ENCODE results near the gene DGUOK. TPM values are rescaled to one million over a fixed set of nuclear protein-coding genes. Genes with fewer than 3 reads are reported as not detected.
"Not testable (repeated sequence)": the region's sequence is repeated elsewhere in the genome, so short reads cannot be mapped to it uniquely, and the experiment has no call there.

Gene DGUOK
- polyA plus RNA-seq, 4 donors: 62.1 to 73.4 (median 65.1) TPM

DNA sequence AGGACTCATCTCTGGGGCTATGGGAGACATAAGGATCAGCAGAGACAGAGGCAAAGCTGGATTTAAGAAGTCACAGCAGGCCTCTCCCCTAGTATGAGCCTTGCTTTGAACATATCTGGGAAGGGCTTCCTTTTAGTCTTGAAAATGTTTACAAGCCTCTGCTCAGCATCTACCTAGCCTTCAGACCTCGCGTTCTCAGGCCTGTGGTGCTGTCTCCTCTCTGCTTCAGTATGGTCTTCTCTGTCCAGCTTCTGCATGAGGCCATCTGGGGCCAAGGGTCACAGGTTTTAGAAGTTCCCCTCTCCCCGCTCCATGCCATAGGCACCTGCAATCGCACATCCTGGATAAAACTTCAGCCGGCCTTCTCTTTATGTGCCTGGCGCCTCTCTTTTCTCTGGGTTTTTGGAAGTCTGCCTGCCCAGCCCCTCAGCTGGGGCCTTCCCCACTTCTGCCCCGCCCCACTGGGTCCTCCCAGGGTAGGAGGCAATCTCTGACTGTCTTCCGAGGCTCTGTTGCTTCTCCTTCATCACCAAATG is 26.8 kb upstream of the DGUOK start:
- DNase-seq (ENCODE audit: low read depth in 4 of 4, low spot score in 2 of 4): no peak

DNA sequence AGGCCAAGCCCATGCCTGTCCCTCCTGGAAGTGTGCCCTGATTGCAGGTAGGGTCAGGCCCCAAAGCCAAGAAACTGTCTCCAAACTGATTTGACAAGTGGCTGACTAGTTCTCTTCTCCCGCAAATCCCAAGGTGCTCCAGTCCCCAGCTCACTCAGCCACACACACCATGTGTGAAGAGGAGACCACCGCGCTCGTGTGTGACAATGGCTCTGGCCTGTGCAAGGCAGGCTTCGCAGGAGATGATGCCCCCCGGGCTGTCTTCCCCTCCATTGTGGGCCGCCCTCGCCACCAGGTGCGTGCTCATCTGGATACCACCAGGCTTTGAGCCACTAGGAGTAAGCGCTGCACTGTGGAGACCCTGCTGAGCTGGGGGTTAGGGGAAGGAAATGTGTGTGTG is 25.5 kb upstream of the DGUOK start:
- DNase-seq (ENCODE audit: low read depth in 4 of 4, low spot score in 2 of 4): no peak

DNA sequence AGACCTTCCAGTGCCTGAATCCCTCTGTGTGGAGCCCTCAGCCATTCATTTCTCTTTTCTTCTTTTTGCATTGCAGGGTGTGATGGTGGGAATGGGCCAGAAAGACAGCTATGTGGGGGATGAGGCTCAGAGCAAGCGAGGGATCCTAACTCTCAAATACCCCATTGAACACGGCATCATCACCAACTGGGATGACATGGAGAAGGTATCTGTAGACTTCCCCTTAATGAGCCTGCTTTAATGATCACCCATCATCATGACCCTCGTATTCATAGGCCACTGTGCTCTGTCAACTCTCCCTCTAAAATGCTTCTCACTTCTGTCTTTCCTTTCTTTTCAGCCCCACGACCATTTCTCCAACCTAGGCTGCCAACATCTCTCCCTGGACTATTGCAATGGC is 24.4 kb upstream of the DGUOK start:
- DNase-seq (ENCODE audit: low read depth in 4 of 4, low spot score in 2 of 4): no peak

DNA sequence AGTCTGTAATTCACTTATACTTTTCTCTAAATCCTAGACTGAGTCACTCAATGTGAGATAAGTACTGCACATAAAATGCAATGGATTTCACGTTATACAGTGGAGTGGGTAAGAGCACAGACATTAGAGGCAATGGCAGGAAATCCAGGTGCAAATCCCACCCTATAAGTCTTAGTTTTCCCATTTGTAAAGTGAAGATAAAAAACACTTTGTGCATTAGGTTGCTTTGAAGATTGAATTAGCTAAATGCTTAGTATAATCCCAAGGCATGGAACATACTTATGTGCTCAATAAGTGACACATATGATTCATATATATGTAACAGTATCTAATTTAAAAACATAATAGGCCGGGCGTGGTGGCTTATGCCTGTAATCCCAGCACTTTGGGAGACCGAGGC is 23.4 kb upstream of the DGUOK start:
- no peak for DNase-seq (ENCODE audit: low read depth in 4 of 4, low spot score in 2 of 4)

DNA sequence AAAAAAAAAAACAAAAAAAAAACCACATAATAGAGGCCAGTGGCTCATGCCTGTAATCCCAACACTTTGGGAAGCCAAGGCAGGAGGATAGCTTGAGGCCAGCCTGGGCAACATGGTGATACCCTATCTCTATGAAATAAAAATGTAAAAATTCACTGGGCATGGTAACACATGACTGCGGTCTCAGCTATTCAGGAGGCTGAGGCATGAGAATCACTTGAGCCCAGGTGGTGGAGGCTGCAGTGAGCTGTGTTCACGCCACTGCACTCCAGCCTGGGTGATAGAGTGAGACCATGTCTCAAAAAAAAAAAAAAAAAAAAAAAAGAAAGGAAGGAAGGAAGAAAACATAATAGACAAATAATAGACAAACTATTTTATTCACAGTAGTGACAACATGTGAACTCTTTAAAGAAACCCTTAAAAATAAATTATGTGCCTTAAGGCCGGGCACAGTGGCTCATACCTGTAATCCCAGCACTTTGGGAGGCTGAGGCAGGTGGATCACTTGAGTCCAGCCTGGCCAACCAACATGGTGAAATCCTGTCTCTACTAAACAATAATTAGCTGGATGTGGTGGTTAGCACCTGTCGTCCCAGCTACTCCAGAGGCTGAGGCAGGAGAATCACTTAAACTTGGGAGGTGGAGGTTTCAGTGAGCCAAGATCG is 22.6 kb upstream of the DGUOK start:
- DNase-seq (ENCODE audit: low read depth in 4 of 4, low spot score in 2 of 4): not testable (repeated sequence)

DNA sequence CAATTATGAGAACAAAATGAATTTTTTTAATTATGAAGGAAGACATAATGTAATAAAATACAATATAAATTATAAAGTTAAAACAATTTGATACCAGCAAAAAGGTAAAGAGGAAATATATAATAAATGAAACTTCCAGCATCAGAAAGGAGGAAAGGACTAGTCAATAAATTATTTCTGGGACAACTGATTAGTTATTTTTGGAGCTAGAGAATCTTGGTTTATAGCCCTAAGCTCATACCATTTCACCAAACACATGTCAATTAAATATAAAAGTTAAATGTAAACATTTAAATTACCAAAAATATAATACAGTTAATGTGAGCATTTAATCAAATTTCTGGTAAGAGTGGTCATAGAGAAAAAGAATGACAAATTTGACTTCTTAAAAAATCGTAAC is 21.7 kb upstream of the DGUOK start:
- no peak for DNase-seq (ENCODE audit: low read depth in 4 of 4, low spot score in 2 of 4)

DNA sequence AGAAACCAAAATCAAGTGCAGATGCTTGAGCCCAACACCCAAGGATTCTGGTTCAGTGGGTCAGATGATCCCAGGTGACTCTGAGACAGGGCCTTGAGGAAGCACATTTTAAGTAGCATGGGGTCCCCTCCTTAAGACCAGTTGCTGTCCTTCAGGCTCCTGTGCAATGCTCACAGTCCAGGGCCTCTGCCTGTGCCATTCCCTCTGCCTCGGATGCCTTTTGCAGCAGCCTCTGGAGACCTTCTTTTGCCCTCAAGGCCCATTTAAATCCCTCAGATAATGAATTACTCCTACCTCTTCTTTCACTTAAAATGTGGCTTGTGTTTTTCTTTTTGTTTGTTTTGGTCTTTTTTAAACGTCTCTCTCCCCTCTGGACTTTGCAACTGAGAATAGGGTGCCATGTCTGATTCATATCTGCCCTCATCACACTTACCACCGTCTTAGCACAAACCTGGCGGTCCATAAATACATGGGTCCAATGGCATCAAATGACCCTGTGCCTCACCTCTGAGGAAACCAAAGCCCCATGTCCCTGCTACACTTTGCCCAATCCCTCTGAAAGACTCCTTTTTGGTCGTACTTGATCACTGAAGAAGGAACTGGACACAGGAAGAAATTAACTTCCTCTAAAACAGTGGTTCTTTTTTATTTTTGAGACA is 19.7 kb upstream of the DGUOK start:
- no peak for DNase-seq (ENCODE audit: low read depth in 4 of 4, low spot score in 2 of 4)

DNA sequence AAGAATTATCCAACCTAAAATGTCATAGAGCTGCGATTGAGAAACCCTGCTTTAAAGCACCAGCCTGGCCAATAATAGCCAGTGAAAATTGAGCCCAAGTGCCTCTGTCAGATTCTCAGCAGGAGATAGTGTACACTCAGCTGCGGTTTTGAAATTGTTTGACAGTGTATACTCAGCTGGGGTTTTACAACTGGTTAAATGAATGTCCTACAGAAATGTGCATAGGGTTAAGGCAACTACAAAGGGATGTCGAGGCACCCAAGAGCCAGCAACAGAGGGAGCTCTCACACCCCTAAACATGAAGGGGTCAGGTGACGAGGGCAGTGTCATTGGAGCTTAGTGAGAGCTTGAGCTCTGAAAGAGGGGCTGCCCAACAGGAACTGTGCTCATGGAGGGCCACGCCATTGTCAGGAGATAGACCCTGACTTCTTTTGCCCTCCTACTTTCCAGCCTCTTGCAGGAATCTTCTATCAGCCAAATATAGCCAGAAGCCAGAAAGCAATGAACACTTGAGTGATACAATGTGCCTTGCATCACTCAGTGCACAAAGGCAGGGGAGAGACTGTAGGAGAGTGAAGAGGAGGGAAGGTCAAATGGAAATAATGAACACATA is 18.7 kb upstream of the DGUOK start:
- DNase-seq (ENCODE audit: low read depth in 4 of 4, low spot score in 2 of 4): no peak

DNA sequence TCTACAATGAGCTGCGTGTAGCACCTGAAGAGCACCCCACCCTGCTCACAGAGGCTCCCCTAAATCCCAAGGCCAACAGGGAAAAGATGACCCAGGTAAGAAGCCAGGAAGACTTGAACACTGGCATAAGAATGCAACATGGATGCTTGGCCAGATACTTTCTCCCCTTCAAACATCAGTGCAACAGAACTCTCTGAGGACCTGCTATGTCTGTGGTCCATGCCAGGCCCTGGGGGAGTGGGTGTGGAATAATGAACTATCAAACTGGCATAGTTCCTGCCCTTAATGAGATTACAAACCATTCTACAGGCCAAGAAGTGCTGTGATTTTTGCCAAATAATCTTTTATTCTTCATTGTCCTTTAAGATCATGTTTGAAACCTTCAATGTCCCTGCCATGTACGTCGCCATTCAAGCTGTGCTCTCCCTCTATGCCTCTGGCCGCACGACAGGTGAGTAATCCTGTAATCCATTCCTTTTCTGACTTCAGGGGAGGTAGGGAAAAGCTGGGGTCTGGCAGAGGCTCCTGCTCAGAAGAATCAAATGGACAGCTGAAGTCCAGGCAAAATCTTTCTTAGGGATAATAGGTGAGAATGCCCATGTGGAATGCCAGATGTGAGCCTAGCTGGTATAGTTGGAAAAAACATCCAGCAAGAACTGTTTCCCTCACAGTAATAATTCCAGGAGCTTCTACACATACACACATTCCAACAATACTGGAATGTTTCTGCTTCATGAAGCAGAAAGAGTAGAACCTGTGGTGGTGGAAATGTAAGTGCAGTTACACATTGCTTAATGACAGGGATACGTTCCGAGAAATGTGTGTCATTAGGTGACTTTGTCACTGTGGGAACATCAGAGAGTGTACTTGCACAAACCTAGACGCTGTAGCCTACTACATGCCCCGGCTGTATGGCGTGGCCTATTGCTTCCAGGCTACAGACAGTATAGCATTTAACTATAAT is 17.7 kb upstream of the DGUOK start:
- peak in 1 of 4 donors; percentile 16 for DNase-seq (ENCODE audit: low read depth in 4 of 4, low spot score in 2 of 4)

DNA sequence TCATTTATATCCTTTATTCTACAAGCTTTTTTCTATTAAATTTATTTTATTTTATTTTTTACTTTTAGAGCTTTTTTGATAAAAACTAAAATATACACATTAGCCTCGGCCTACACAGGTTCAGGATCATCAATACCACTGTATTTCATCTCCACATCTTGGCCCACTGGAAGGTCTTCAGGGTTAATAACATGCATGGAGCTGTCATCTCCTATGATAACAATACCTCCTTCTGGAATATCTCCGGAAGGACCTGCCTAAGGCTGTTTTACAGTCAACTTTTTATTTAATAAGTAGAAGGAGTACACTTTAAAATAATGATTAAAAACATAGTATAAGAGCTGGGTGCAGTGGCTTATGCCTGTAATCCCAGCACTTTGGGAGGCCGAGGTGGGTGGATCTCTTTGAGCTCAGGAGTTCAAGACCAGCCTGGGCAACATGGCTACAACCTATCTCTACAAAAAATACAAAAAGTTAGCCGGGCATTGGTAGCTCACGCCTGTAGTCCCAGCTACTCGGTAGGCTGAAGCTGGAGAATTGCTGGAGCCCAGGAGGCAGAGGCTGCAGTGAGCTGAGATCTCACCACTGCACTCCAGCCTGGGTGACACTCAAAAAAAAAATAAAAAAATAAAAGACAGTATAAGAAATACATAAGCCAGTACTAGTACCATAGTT is 15.7 kb upstream of the DGUOK start:
- no peak for DNase-seq (ENCODE audit: low read depth in 4 of 4, low spot score in 2 of 4)

DNA sequence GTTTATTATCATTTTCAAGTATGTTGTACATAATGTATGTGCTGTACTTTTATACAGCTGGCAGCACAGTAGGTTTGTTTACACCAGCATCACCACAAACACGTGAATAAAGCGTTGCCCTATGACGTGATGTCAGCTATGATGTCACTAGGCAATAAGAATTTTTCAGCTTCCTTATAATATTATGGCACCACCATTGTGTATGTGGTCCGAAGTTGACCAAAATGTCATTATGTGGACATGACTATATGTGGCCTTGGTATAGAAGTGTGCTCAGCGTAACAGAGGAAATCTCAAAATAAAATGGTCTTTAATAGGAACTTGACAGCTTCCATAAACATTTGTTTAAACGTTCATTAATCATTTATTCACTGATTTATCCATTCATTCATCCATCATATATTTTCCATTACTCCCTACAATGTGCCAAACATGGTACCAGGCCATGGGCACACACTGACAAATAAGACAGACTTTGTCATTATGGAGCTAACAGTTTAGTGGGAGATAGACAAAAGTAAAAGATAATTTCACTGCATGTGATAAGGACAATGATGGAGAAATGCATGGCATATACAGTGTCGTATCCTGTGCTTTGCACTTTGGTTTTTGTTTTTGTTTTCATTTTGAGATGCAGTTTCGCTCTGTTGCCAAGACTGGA is 15.0 kb upstream of the DGUOK start:
- no peak for DNase-seq (ENCODE audit: low read depth in 4 of 4, low spot score in 2 of 4)

DNA sequence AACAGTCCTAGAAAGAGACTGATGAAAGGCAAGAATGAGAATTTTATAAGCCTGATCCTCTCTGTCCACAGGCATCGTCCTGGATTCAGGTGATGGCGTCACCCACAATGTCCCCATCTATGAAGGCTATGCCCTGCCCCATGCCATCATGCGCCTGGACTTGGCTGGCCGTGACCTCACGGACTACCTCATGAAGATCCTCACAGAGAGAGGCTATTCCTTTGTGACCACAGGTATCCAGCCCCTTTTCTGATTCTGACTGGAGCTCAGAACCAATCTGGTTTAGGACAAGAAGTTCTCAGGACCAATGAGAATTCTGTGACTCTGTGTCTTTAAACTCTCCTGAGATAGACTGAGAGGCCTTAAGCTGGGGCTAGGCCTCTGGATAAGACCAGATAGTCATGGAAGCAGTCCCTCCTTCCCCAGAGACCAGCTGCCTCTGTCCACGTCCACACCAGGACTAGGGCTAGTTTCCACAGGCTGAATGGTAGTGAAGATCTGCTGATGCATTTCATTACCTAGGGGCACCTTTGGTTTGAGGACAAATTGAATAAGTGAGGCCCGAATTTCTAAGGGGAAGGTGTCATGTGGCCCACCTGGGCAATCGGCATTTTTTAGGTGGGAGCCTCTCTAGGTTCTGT is 13.1 kb upstream of the DGUOK start:
- no peak for DNase-seq (ENCODE audit: low read depth in 4 of 4, low spot score in 2 of 4)

DNA sequence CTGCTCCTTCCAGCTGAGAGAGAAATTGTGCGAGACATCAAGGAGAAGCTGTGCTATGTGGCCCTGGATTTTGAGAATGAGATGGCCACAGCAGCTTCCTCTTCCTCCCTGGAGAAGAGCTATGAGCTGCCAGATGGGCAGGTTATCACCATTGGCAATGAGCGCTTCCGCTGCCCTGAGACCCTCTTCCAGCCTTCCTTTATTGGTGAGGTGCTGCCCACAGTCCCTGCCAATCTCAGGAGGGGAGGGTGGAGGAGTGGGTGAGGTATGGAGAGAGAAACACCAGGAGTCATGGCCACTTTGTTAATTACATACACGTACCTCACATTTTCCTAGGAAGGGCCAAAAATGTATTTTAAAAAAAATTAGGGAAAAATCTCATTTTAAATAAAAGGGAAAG is 12.0 kb upstream of the DGUOK start:
- no peak for DNase-seq (ENCODE audit: low read depth in 4 of 4, low spot score in 2 of 4)

DNA sequence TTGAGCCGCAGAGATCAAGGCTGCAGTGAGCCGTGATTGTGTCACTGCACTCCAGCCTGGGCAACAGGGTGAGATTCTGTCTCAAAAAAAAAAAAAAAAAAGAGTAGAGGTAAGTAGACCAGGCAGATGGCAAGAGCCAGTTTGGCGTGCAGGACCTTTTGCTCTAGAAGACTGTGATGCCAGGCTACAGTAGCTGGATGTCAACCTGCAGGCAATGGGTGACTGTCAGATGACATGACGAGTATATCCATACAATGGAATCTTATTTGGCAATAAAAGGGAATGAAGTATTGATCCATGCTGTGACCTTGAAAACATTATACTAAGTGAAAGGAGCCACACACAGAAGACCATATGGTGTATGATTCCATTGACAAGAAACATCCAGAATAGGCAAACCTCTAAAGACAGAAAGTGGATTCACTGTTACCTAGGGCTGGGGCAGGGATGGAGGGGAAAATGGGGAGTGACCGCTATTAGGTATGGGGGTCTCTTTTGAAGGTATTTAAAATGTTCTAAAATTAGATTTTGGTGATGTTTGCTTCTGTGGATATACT is 11.2 kb upstream of the DGUOK start:
- no peak for DNase-seq (ENCODE audit: low read depth in 4 of 4, low spot score in 2 of 4)

DNA sequence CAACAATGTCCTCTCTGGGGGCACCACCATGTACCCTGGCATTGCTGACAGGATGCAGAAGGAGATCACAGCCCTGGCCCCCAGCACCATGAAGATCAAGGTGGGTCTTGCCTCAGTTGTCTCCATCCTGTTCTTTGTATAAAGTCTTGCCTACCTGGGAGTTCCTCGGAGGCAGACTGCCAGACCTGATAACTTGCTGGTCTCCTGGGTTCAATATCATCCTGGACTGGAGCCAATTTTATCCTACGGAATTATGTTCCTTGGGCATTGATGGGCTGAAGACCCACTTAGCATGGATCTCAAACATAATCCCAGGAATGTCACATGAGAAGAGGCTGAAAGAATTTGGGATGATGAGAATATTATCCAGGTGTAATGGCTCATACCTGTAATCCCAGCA is 10.0 kb upstream of the DGUOK start:
- DNase-seq (ENCODE audit: low read depth in 4 of 4, low spot score in 2 of 4): no peak

DNA sequence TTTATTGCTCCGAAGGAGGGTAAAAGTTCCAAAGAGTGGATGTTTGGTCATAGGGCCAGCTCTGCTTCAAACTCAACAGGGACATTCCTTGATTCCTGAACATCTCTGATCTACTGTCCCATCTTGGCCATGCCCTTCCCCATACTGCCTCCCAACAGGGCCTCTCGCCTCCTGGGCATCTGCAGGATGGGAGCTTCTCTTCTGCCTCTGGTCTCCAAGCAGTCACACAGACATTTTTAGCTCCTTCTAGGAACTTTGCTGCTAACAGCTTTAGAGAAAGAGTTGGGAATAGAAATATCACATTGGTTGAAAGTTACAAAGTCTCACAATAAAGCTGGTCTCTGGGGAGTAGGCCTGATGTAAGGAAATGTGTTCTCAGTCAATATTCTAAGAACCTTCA is 9.4 kb upstream of the DGUOK start:
- DNase-seq (ENCODE audit: low read depth in 4 of 4, low spot score in 2 of 4): no peak

DNA sequence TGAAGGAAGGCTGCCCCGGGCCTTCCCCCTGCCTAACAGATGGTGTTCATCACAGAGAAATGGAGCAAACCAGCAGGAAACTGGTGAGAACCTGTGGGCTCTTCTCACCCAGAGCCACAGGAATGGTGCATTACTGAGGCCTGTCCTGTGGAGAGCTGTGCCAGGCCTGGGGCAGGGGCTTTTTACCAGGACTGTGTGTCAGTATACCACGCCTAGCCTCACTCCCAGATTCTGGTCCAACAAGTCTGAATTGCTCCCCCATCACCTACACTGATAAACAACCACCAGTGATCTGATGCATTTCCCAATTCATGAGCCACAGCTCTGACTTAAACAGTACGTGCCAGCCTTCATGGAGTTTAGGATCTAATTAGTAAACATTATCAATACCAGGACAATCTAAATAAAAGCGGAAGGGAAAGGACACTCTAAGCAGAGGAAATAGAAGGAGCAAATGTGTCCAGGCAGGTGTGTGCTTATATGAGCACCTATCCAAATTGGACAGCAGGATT is 8.9 kb upstream of the DGUOK start:
- DNase-seq (ENCODE audit: low read depth in 4 of 4, low spot score in 2 of 4): no peak

DNA sequence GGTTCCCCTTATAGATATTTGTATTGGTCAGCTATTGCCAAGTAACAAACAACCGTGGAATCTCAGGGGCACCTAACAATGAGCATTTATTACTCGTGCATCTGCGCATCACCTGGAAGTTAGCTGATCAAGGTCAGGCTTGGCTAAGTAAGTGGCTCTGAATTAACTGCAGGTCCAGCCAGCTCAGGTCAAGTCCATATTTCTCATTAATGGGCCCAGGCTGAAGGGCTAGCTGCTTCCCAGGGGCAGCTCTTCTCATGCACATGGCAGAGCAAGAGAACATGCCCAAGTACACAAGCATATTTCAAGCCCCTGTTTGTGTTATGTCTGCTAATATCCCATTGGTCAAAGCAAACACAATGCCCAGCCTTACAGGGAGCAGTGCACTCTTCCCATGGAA is 7.8 kb upstream of the DGUOK start:
- DNase-seq (ENCODE audit: low read depth in 4 of 4, low spot score in 2 of 4): no peak

Data from left renal cortex interstitium (tissue), 4 donors.